HG03280 (cell line): Measurements from ENCODE around the gene ATP2C1.
"Not testable (repeated sequence)": the region's sequence is repeated elsewhere in the genome, so short reads cannot be mapped to it uniquely, and the experiment has no call there.

Source experiments
- ATAC-seq: cut with Tn5 transposase; IDR thresholded peaks from one replicate; pipeline ENCODE4 v1.9.1; 2021; ENCODE audit warnings: mild to moderate bottlenecking, moderate library complexity; ENCODE audit not compliant: unreplicated experiment

Gene ATP2C1

DNA sequence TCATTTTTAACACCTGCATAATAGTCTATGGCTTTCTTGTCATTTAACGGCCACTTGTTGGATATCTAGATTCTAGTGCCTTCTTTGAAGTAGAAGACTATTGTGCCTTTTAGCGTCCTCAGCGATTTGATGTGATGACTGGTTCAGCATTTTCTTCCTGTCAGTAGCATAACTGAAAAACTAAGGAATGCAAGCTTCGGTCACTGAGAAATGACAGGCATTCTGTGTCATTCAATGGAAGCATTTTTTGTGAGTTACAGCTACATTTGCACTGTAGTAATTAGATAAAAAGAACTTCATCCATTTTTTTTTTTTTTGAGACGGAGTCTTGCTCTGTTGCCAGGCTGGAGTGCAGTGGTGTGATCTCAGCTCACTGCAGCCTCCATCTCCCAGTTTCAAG, 143.1 kb downstream of the ATP2C1 start:
- no peak for ATAC-seq

DNA sequence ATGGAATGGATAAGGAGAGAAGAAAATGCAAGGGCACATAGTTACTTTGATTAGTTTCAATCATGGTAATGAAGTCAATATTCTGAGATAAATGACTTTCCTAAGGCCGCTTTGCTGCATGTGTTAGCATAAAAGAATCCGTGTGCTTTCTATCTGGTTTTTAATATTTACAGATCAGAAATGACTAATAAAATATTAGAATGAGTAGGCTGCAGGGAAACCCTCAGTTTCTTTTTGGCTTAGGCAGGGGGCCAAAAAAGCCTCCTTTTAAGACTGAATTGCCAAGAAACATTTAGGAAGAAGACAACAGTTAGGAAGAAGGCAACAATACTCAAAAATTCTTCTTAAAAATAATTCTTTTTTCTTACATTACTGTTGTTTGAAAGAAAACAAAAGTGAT, 144.4 kb downstream of the ATP2C1 start:
- ATAC-seq = no peak

DNA sequence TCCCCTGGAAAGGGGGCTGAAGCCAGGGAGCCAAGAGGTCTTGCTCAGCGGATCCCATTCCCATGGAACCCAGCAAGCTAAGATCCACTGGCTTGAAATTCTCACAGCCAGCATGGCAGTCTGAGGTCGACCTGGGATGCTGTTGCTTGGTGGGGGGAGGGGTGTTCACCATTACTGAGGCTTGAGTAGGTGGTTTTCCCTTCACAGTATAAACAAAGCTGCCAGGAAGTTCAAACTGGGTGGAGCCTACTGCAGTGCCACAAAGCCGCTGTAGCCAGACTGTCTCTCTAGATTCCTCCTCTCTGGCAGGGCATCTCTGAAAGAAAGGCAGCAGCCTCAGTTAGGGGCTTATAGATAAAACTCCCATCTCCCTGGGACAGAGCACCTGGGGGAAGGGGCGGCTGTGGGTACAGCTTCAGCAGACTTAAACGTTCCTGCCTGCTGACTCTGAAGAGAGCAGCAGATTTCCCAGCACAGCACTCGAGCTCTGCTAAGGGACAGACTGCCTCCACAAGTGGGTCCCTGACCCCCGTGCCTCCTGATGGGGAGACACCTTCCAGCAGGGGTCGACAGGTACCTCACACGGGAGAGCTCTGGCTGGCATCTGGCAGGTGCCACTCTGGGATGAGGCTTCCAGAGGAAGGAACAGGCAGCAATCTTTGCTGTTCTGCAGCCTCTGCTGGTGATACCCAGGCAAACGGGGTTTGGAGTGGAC, 148.5 kb downstream of the ATP2C1 start:
- not testable (repeated sequence) for ATAC-seq

DNA sequence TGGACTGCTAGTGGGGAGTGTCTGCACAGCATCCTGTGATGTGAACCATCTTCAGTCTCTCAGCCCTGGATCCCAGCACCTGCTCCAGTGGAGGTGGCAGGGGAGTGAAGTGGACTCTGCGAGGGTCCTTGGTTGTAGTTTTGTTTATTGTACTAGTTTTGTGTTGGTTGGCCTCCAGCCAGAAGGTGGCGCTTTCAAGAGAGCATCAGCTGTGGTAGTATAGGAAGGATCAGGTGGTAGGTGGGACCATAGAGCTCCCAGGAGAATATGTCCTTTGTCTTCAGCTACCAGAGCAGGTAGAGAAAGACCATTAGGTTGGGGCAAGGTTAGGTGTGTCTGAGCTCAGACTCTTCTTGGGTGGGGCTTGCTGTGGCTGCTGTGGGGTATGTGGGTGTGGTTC, 153.7 kb downstream of the ATP2C1 start:
- no peak for ATAC-seq

DNA sequence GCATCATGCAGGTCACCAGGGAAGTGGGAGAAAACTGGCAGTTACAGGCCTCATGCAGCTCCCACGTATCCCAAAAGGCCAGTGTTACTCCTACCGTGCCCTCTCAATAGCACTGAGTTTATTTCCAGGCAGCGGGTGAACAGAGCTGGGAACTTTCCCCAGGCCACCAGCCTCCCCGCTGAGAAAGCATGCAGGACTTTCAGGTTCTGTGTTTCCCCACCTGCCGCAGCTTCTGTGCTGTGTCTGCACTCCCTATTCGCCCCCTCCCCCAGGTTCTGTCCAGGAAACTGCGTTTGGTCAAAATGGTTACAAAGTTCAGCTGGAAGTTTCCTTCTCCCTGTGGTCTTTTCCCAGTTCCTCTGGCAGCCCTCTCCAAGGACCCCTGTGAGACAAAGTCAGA, 154.1 kb downstream of the ATP2C1 start:
- no peak for ATAC-seq

DNA sequence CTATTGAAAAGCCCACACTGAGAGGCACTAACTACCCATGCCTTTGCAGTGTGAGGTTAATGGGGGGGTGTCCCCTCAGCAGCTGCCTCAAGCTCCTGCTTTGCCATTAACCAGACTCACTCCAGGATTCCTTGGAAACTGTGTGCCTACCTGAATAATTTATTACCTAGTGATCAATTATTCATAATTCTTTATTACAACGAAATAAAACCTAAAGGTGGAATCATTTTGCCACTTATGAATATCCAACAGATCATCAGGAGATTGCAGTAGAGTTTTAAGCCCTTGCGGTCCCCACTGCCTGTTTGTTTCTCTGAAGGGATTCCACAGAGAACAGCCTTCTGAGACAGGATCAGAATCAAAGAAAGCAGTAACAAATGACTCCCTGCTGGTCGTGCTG, 156.1 kb downstream of the ATP2C1 start:
- ATAC-seq = no peak

DNA sequence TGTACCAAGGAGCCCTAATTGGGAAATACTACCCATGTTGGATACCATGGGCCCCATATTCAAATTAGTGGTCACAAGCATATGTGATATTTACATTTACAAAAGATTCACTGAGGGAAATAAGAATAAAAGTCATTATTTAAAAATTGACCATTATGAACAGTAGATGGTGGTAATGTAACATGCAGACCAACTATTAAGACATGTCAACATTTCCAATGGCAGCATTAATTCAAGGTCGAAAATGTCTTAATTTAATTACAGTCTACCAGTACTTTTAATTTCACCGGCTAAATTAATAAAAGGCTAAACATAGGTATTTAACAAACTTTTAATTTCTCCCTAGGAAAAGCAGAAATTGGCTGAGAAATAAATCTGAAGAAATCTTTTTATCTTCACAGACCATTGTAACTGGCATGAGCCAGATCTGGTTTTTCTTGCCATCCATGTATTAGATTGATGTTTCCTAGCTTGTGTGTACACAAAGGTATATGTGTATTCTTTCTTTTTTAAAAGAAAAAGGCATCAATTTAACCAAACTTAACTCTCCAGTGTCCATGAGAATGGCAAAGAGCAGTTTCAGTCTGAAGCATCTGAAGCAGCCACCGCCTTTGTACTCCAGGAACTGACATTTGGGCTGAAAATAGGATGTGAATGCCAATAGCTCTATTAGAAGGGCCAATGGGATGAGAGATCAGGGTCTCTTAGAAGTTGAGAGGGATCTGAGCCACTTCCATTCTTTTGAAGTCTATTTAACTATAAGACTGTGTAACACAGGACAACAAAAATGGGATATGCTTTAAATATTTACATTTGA, 159.4 kb downstream of the ATP2C1 start:
- no peak for ATAC-seq
